PC-3 (cell line): Measurements from ENCODE around the gene MRAS.

Source experiments
- CTCF ChIP-seq: fragments of 300-600 bp; sonication (generic); conservative IDR thresholded peaks from 2 replicates; pipeline ENCODE4 v1.5.1; 2017; ENCODE audit warnings: antibody characterized with exemption, low read depth, mild to moderate bottlenecking, low read length
- EZH2phosphoT487 ChIP-seq: fragments of 300-600 bp; sonication (generic); IDR thresholded peaks from 2 replicates; pipeline ENCODE4 v1.6.1; 2018; ENCODE audit warnings: mild to moderate bottlenecking, antibody characterized with exemption, low read length, borderline replicate concordance

DNA sequence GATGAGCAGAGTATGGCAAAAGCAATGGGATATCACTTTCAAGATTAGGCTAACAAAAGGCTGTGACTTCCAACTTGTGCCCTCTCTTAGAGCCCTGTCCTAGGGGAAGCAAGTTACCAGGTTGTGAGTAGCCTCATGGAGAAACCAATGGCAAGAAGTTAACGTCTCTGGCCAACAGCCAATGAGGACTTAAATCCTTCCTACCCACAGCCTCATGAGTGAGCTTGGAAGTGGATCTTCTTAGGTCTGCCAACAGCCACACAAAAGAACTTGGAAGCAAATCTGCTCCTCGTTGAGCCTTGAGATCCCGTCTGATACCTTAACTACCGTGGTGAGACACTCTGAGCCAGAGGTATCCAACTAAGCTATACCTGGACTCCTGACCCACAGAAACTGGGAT is 24.4 kb upstream of the MRAS start:
- TF ChIP-seq CTCF (no peak), EZH2phosphoT487 (no peak)
